GM12865 (cell line): Measurements from ENCODE around the gene MEIS1.

Experiments
- DNase-seq: peaks from one replicate; pipeline ENCODE4 v3.0.0; 2010; ENCODE audit warnings: low read depth
- H3K4me3 ChIP-seq: 2 replicates; pipeline ENCODE4 v1.5.1; 2011; ENCODE audit warnings: mild to moderate bottlenecking, low read depth, low read length, control low read depth
- CTCF ChIP-seq: IDR thresholded peaks from 2 replicates; pipeline ENCODE4 v1.5.1; 2011; ENCODE audit warnings: low read length, control low read depth, low read depth, inconsistent platforms; ENCODE audit not compliant: insufficient read depth; ENCODE audit errors: missing control alignments

Gene MEIS1

DNA sequence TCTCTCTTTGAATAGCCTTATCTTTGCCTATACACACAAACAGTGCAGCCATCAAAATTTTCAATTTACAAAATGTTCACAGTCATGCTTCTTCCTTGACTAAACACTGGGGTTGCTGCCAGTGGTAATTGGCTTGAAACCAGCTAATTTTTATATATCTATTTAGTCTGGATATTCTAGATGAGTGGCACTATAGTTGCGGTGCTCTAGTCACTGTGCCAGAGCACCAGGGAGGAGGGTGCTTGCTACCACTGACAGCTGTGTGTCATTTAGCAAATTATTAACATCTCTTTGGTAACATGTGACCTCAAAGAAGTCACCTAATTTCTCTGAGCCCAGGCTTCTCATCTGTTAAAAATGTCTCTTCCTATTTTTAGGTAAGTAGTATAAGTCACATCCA is 130.4 kb downstream of the MEIS1 start:
- no peak for TF ChIP-seq CTCF
- DNase-seq: no peak
- H3K4me3 ChIP-seq: no peak overlapping the region

DNA sequence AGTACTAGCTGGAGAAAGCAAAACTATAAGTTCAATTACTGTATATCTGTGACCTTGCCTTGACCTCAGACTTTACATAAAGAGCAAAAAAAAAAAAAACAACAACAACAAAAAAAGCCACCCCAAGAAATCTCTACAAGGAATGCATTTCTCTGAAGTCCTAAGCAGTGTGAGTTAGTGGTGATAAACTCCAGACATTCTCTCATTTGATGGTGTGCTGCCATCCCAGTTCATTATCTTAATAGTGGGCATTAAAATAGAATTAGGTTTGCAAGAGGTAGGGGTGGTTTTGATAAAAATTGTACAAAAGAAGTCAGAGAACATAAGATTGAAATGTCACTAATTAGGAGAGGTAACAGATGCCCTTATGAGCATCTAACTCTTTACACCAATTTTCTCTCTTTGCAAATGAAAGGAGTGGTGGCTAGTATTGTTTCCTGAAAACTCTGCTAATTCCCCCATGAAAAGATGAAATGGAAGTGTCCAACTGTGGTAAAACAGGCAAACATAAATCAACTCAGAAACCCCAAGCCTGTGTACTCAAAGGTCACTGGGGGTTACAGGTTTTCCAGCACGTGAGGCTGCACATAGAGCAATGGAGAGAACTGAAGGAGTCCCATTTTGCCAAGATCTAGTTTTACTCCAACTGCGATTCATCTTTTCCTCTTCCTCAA is 131.9 kb downstream of the MEIS1 start:
- H3K4me3 ChIP-seq: no peak overlapping the region
- no peak for DNase-seq
- no peak for TF ChIP-seq CTCF

DNA sequence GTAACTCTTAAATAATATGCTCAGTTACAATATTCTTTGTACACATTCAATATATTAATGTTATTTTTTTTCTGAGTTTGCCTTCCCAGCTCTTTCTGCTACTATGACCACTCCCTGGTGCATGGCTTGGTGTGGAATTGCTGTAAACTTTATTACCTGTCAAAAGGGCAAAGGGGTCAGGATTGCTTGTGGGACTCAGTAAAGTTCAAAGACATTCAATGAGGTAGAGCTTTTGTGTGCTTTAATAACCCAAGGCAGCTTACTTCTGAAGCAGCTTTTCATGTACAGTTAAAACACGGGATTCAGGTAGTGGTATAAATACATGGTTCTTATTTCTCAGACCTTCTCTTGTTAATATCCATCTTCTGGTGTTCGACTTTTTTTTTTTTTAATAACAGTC is 132.8 kb downstream of the MEIS1 start:
- H3K4me3 ChIP-seq: no peak overlapping the region
- no peak for DNase-seq
- no peak for TF ChIP-seq CTCF

- no peak for TF ChIP-seq CTCF
- DNase-seq: no peak
- H3K4me3 ChIP-seq: no peak overlapping the region
Observed at GRCh38 chr2:66568650-66569300, 133.8 kb downstream of the MEIS1 start.

DNA sequence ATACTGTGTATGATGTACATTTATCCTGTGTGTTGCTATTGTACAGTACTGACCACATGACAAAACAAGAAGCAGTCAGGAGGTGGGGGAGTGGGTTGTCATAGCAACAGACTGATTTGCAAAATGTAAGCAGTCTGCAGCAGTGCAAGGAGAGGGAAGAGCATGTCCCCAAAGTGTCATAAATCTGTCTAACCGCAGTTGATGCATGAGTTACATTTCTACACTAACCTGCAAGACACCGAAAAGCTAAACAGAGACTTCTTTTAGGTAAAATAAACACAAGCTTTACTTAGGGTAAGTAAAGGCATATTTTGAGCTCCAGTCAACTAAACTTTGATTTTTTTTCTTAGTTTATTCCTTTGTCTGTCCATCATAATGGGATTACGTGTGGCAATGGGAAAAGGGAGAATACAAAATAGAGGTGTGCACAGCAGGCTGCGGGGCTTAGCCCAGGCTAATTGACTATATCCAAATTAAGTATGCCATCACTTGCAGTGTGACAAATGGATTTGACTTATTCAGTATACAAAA is 134.5 kb downstream of the MEIS1 start:
- H3K4me3 ChIP-seq: no peak overlapping the region
- no peak for TF ChIP-seq CTCF
- DNase-seq: peak; percentile 17

GRCh38 chr2:66569974-66570373 is 135.0 kb downstream of the MEIS1 start:
- DNase-seq: no peak
- H3K4me3 ChIP-seq: no peak overlapping the region
- no peak for TF ChIP-seq CTCF
